Measurements from ENCODE around the gene LYPD8.

- TF ChIP-seq EP300 (IDR thresholded peaks at IDR 0.05) = no peak
- TF ChIP-seq POLR2A (IDR thresholded peaks at IDR 0.05; ENCODE audit: low read depth) = no peak
- no peak for TF ChIP-seq CTCF (IDR thresholded peaks at IDR 0.05)
Measured at GRCh38 chr1:248739572-248740205, 15.9 kb downstream of the LYPD8 start.
